Astrocyte (in vitro differentiated cells and primary cell): ENCODE measurements around the gene FBP2. TPM values are rescaled to one million over a fixed set of nuclear protein-coding genes. Genes with fewer than 3 reads are reported as not detected.

Experiments
- DNase-seq: peaks from one replicate; pipeline ENCODE4 v3.0.0-alpha.2; 2010; ENCODE audit warnings: low read depth
- FAIRE-seq: peaks from 2 replicates; lab custom pipeline; 2011; peaks lifted over from hg19 to GRCh38; lab: Jason Lieb, UNC
- H2AFZ ChIP-seq: 2 replicates; pipeline ENCODE4 v1.6.0; 2012; ENCODE audit warnings: low read depth, low read length, inconsistent platforms
- H3K27ac ChIP-seq: 2 replicates; pipeline ENCODE4 v1.5.1; 2011; ENCODE audit warnings: low read depth, low read length, inconsistent platforms
- H3K27me3 ChIP-seq: 2 replicates; pipeline ENCODE4 v1.6.0; 2011; ENCODE audit warnings: low read length, inconsistent platforms; ENCODE audit not compliant: insufficient read depth
- H3K36me3 ChIP-seq: 2 replicates; pipeline ENCODE4 v1.5.1; 2011; ENCODE audit warnings: low read length, inconsistent platforms; ENCODE audit not compliant: insufficient read depth
- H3K4me1 ChIP-seq: 2 replicates; pipeline ENCODE4 v1.5.1; 2011; ENCODE audit warnings: low read length, inconsistent platforms; ENCODE audit not compliant: insufficient read depth
- H3K4me2 ChIP-seq: 2 replicates; pipeline ENCODE4 v1.6.0; 2012; ENCODE audit warnings: low read length, inconsistent platforms
- H3K4me3 ChIP-seq: 2 replicates; pipeline ENCODE4 v1.5.1; 2011; ENCODE audit warnings: low read depth, mild to moderate bottlenecking, low read length, inconsistent platforms; ENCODE audit not compliant: insufficient read depth
- H3K79me2 ChIP-seq: 2 replicates; pipeline ENCODE4 v1.6.0; 2012; ENCODE audit warnings: mild to moderate bottlenecking, low read length, inconsistent platforms; ENCODE audit not compliant: insufficient read depth
- H3K9ac ChIP-seq: 2 replicates; pipeline ENCODE4 v1.6.0; 2012; ENCODE audit warnings: mild to moderate bottlenecking, low read length, inconsistent platforms
- H3K9me3 ChIP-seq: 2 replicates; pipeline ENCODE4 v1.5.1; 2012; ENCODE audit warnings: low read depth, mild to moderate bottlenecking, low read length, inconsistent platforms; ENCODE audit not compliant: insufficient read depth
- H4K20me1 ChIP-seq: 2 replicates; pipeline ENCODE4 v1.6.0; 2012; ENCODE audit warnings: low read length, inconsistent platforms; ENCODE audit not compliant: insufficient read depth
- H3K27ac Mint-ChIP-seq: one replicate; pipeline ENCODE4 v1.8.0; 2021; ENCODE audit warnings: mild to moderate bottlenecking, mixed read lengths; ENCODE audit not compliant: unreplicated experiment
- H3K27me3 Mint-ChIP-seq: one replicate; pipeline ENCODE4 v1.8.0; 2021; ENCODE audit warnings: low read depth, mixed read lengths; ENCODE audit not compliant: unreplicated experiment
- H3K36me3 Mint-ChIP-seq: one replicate; pipeline ENCODE4 v1.8.0; 2021; ENCODE audit warnings: low read depth, mixed read lengths; ENCODE audit not compliant: unreplicated experiment
- H3K4me1 Mint-ChIP-seq: one replicate; pipeline ENCODE4 v1.8.0; 2021; ENCODE audit warnings: low read depth, mixed read lengths; ENCODE audit not compliant: unreplicated experiment
- H3K4me3 Mint-ChIP-seq: one replicate; pipeline ENCODE4 v1.8.0; 2021; ENCODE audit warnings: mild to moderate bottlenecking, moderate library complexity, mixed read lengths; ENCODE audit not compliant: unreplicated experiment
- H3K9me3 Mint-ChIP-seq: one replicate; pipeline ENCODE4 v1.8.0; 2021; ENCODE audit warnings: mild to moderate bottlenecking, mixed read lengths; ENCODE audit not compliant: unreplicated experiment
- CTCF ChIP-seq: IDR thresholded peaks from 2 replicates; pipeline ENCODE4 v1.5.1; 2011; ENCODE audit warnings: low read depth, mild to moderate bottlenecking, inconsistent platforms, low read length, moderate library complexity; ENCODE audit not compliant: insufficient read depth
- EZH2 ChIP-seq: IDR thresholded peaks from 2 replicates; pipeline ENCODE4 v1.6.1; 2012; ENCODE audit warnings: mild to moderate bottlenecking, low read length, inconsistent platforms; ENCODE audit not compliant: insufficient read depth
- total RNA-seq: library from RNA; stranded (reverse); gene quantifications from 2 replicates; pipeline ENCODE4 v1.2.1, GENCODE V29; 2021

The FBP2 gene
- total RNA-seq, 1 donor from 2014 or later, result not detected

DNA sequence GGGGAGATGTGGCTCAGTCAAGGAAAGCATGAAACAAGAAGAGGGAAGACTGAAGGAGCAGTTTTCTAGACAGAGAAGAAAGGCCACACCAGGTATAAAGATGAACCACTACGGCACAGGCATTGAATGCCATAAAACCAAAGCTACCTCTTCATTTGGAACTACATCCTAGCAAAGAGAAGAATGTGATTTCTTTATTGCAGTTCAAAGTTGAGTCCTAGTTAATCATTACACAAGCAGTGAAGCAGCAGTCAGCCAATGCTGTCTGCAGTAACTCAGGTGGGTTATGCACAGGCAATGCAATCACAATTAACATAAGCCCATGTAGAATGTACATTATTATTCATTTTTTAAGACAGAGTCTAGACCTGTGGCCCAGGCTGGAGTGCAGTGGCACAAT is 60.5 kb downstream of the FBP2 start:
- H3K36me3 ChIP-seq, result no peaks in the 10 kb centered on the region
- H3K4me3 ChIP-seq, result no peak overlapping the region
- H3K27me3 ChIP-seq, result no peaks in the 10 kb centered on the region
- Mint-ChIP-seq H3K36me3 (peaks cover 2% of the 10 kb centered on the region), H3K27ac (no peak overlapping the region), H3K27me3 (no peaks in the 10 kb centered on the region), H3K4me3 (no peak overlapping the region), H3K9me3 (no peaks in the 10 kb centered on the region), H3K4me1 (peaks cover 15% of the 10 kb centered on the region)
- no peak for TF ChIP-seq EZH2
- no peak for TF ChIP-seq CTCF
- H3K4me2 ChIP-seq, result no peak overlapping the region
- H4K20me1 ChIP-seq, result no peaks in the 10 kb centered on the region
- no peaks in the 10 kb centered on the region for H3K9me3 ChIP-seq
- H3K4me1 ChIP-seq, result no peaks in the 10 kb centered on the region
- no peaks in the 10 kb centered on the region for H3K79me2 ChIP-seq
- DNase-seq, result no peak
- no peak overlapping the region for H3K27ac ChIP-seq
- H3K9ac ChIP-seq, result no peak overlapping the region
- no peak for FAIRE-seq
- H2AFZ ChIP-seq, result no peak overlapping the region

DNA sequence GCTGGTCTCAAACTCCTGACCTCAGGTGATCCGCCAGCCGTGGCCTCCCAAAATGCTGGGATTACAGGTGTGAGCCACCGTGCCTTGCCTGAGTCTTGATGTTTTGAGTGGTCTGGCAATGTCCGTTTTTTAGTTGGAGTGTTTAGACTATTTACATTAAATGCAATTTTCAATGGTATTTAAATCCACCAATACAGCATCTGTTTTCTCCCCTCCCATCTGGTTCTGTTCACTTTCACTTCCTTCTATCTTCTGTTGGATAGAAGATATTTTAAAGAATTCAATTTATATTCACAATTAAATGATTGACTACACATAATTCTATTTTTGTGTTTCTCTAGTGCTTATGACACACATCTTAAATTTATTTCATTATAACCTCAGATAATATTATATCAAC is 64.7 kb downstream of the FBP2 start:
- Histone ChIP-seq H3K36me3 (no peaks in the 10 kb centered on the region), H2AFZ (no peak overlapping the region), H4K20me1 (no peaks in the 10 kb centered on the region), H3K27ac (no peak overlapping the region), H3K9me3 (no peaks in the 10 kb centered on the region), H3K27me3 (no peaks in the 10 kb centered on the region), H3K79me2 (no peaks in the 10 kb centered on the region), H3K4me1 (no peaks in the 10 kb centered on the region), H3K4me3 (no peak overlapping the region), H3K4me2 (no peak overlapping the region), H3K9ac (no peak overlapping the region)
- no peak overlapping the region for H3K4me3 Mint-ChIP-seq
- FAIRE-seq, result no peak
- no peak for DNase-seq
- no peak for TF ChIP-seq CTCF
- no peak for TF ChIP-seq EZH2
- H3K27ac Mint-ChIP-seq, result no peak overlapping the region
- H3K27me3 Mint-ChIP-seq, result no peaks in the 10 kb centered on the region
- peaks cover 7% of the 10 kb centered on the region for H3K4me1 Mint-ChIP-seq
- H3K36me3 Mint-ChIP-seq, result peaks cover 2% of the 10 kb centered on the region
- no peaks in the 10 kb centered on the region for H3K9me3 Mint-ChIP-seq

- Mint-ChIP-seq H3K27me3 (no peaks in the 10 kb centered on the region), H3K4me1 (no peaks in the 10 kb centered on the region), H3K9me3 (no peaks in the 10 kb centered on the region), H3K36me3 (no peaks in the 10 kb centered on the region), H3K4me3 (no peak overlapping the region), H3K27ac (no peak overlapping the region)
- Histone ChIP-seq H3K4me1 (no peaks in the 10 kb centered on the region), H3K9me3 (no peaks in the 10 kb centered on the region), H3K36me3 (no peaks in the 10 kb centered on the region), H3K27ac (no peak overlapping the region), H4K20me1 (no peaks in the 10 kb centered on the region), H3K27me3 (no peaks in the 10 kb centered on the region), H3K4me2 (no peak overlapping the region), H3K4me3 (no peak overlapping the region), H2AFZ (no peak overlapping the region), H3K79me2 (no peaks in the 10 kb centered on the region), H3K9ac (no peak overlapping the region)
- DNase-seq, result no peak
- TF ChIP-seq CTCF (no peak), EZH2 (no peak)
- no peak for FAIRE-seq
These were observed 66.7 kb downstream of the FBP2 start for GRCh38 chr9:94526951-94527350.
